HG02840 (cell line): ENCODE results near the gene ELANE.

Experiments
- ATAC-seq: cut with Tn5 transposase; IDR thresholded peaks from one replicate; pipeline ENCODE4 v1.9.1; 2021; ENCODE audit warnings: mild to moderate bottlenecking, moderate library complexity, moderate number of reproducible peaks; ENCODE audit not compliant: unreplicated experiment, low FRiP score

ELANE gene

GRCh38 chr19:858868-859843, 7.1 kb downstream of the ELANE start, which contains the start of gene CFD:
CFD (plus strand) TSS chr19:859664; CDS start chr19:859690, 26 bp downstream.
- no peak for ATAC-seq

- ATAC-seq: no peak
These were observed 9.1 kb downstream of the ELANE start for GRCh38 chr19:861141-861755.

GRCh38 chr19:861756-862580, 9.9 kb downstream of the ELANE start:
- no peak for ATAC-seq

- no peak for ATAC-seq
These were observed 10.6 kb downstream of the ELANE start for GRCh38 chr19:862581-863314.

GRCh38 chr19:863315-863620, 11.2 kb downstream of the ELANE start:
- ATAC-seq: no peak

GRCh38 chr19:866769-867300, 14.7 kb downstream of the ELANE start:
- ATAC-seq: no peak

GRCh38 chr19:867301-867793, 15.2 kb downstream of the ELANE start:
- no peak for ATAC-seq

- ATAC-seq: no peak
These were observed 15.9 kb downstream of the ELANE start for GRCh38 chr19:867855-868457.

- no peak for ATAC-seq
These were observed 16.5 kb downstream of the ELANE start for GRCh38 chr19:868458-869244.

- no peak for ATAC-seq
These were observed 17.4 kb downstream of the ELANE start for GRCh38 chr19:869245-870177.

- ATAC-seq: no peak
These were observed 18.2 kb downstream of the ELANE start for GRCh38 chr19:870314-870713.

- ATAC-seq: no peak
These were observed 18.9 kb downstream of the ELANE start for GRCh38 chr19:870963-871401.

GRCh38 chr19:871446-872265, 19.6 kb downstream of the ELANE start:
- ATAC-seq: no peak

- peak; percentile 54 for ATAC-seq
These were observed 20.3 kb downstream of the ELANE start for GRCh38 chr19:872266-872951.

- no peak for ATAC-seq
These were observed 21.0 kb downstream of the ELANE start for GRCh38 chr19:873084-873483.

GRCh38 chr19:873561-874041, 21.5 kb downstream of the ELANE start:
- no peak for ATAC-seq
